Neural cell (in vitro differentiated cells): ENCODE measurements around the gene B3GALNT1. TPM values are rescaled to one million over a fixed set of nuclear protein-coding genes. Genes with fewer than 3 reads are reported as not detected.

ENCODE experiments used
- H2AFZ ChIP-seq: fragments of 200-600, 300-800 bp; sonication (generic), shearing (Covaris generic); 2 replicates; pipeline ENCODE4 v1.6.0; 2014; ENCODE audit warnings: low read depth, mild to moderate bottlenecking, antibody characterized with exemption, low read length, moderate library complexity
- H3F3A ChIP-seq: fragments of 200-600 bp; shearing (Covaris generic); 2 replicates; pipeline ENCODE4 v1.6.1; 2016; ENCODE audit warnings: mild to moderate bottlenecking, moderate library complexity, mixed read lengths, antibody characterized with exemption, low read length; ENCODE audit not compliant: insufficient read depth, poor library complexity, severe bottlenecking
- H3K27ac ChIP-seq: fragments of 200-600, 300-800 bp; sonication (generic), shearing (Covaris generic); 2 replicates; pipeline ENCODE4 v1.5.1; 2014; ENCODE audit warnings: mild to moderate bottlenecking, low read length, moderate library complexity
- H3K27me3 ChIP-seq: fragments of 300-800, 200-600 bp; sonication (generic), shearing (Covaris generic); 2 replicates; pipeline ENCODE4 v1.6.0; 2014; ENCODE audit warnings: mild to moderate bottlenecking, low read depth, low read length, moderate library complexity; ENCODE audit not compliant: insufficient read depth
- H3K36me3 ChIP-seq: fragments of 300-800, 200-600 bp; sonication (generic), shearing (Covaris generic); 2 replicates; pipeline ENCODE4 v1.5.1; 2014; ENCODE audit warnings: mild to moderate bottlenecking, antibody characterized with exemption, low read length, moderate library complexity; ENCODE audit not compliant: insufficient read depth
- H3K4me2 ChIP-seq: fragments of 300-800, 200-600 bp; sonication (generic), shearing (Covaris generic); 2 replicates; pipeline ENCODE4 v1.6.0; 2014; ENCODE audit warnings: mild to moderate bottlenecking, low read length
- H3K4me3 ChIP-seq: fragments of 300-800, 200-600 bp; sonication (generic), shearing (Covaris generic); 2 replicates; pipeline ENCODE4 v1.5.1; 2014; ENCODE audit warnings: mild to moderate bottlenecking, low read length, moderate library complexity
- H3K79me2 ChIP-seq: fragments of 200-600 bp; shearing (Covaris generic); replicated peaks from 2 replicates; pipeline ENCODE4 v1.6.0; 2014; ENCODE audit warnings: mild to moderate bottlenecking, low read length, moderate library complexity; ENCODE audit not compliant: insufficient read depth
- H3K9ac ChIP-seq: fragments of 300-800, 200-600 bp; sonication (generic), shearing (Covaris generic); 2 replicates; pipeline ENCODE4 v1.6.1; 2016; ENCODE audit warnings: mild to moderate bottlenecking, low read length, mixed read lengths
- H3K9me2 ChIP-seq: fragments of 200-600 bp; shearing (Covaris generic); 2 replicates; pipeline ENCODE4 v1.6.1; 2016; ENCODE audit warnings: mild to moderate bottlenecking, low read length, mixed read lengths; ENCODE audit not compliant: insufficient read depth
- H3K9me3 ChIP-seq: fragments of 200-600, 300-800 bp; sonication (generic), shearing (Covaris generic); 2 replicates; pipeline ENCODE4 v1.6.1; 2016; ENCODE audit warnings: mild to moderate bottlenecking, mixed run types, low read length, moderate library complexity, mixed read lengths
- H4K20me1 ChIP-seq: fragments of 200-600 bp; shearing (Covaris generic); 2 replicates; pipeline ENCODE4 v1.6.1; 2016; ENCODE audit warnings: mild to moderate bottlenecking, mixed run types; ENCODE audit not compliant: insufficient read depth
- CTCF ChIP-seq: fragments of 450-650 bp; IDR thresholded peaks from 2 replicates; pipeline ENCODE4 v1.5.1; 2014; ENCODE audit warnings: antibody characterized with exemption, mild to moderate bottlenecking, moderate library complexity; ENCODE audit not compliant: poor library complexity, severe bottlenecking
- EP300 ChIP-seq: fragments of 450-650 bp; conservative IDR thresholded peaks from 2 replicates; pipeline ENCODE4 v1.6.1; 2014; ENCODE audit warnings: antibody characterized with exemption, mild to moderate bottlenecking, moderate library complexity; ENCODE audit not compliant: poor library complexity, severe bottlenecking
- EZH2 ChIP-seq: fragments of 200-600, 300-800 bp; shearing (Covaris generic), sonication (generic); IDR thresholded peaks from 2 replicates; pipeline ENCODE4 v1.6.1; 2014; ENCODE audit warnings: antibody characterized with exemption, low read length, borderline replicate concordance, mild to moderate bottlenecking; ENCODE audit not compliant: insufficient read depth, poor library complexity, severe bottlenecking
- MXI1 ChIP-seq: fragments of 450-650 bp; conservative IDR thresholded peaks from 2 replicates; pipeline ENCODE4 v1.6.1; 2014; ENCODE audit warnings: antibody characterized with exemption, mild to moderate bottlenecking; ENCODE audit not compliant: poor library complexity, severe bottlenecking
- POLR2AphosphoS5 ChIP-seq: IDR thresholded peaks from 2 replicates; pipeline ENCODE4 v1.6.1; 2012
- RAD21 ChIP-seq: fragments of 450-650 bp; conservative IDR thresholded peaks from 2 replicates; pipeline ENCODE4 v1.6.1; 2014; ENCODE audit warnings: antibody characterized with exemption, mild to moderate bottlenecking, moderate library complexity
- REST ChIP-seq: IDR thresholded peaks from 2 replicates; pipeline ENCODE4 v1.6.1; 2012; ENCODE audit warnings: borderline replicate concordance
- SMC3 ChIP-seq: fragments of 450-650 bp; conservative IDR thresholded peaks from 2 replicates; pipeline ENCODE4 v1.6.1; 2014; ENCODE audit warnings: antibody characterized with exemption, mild to moderate bottlenecking, moderate library complexity; ENCODE audit not compliant: poor library complexity
- TAF1 ChIP-seq: IDR thresholded peaks from 2 replicates; pipeline ENCODE4 v1.6.1; 2012; ENCODE audit warnings: low read depth
- polyA plus RNA-seq: library from polyadenylated mRNA; depleted of rRNA; stranded (reverse); fragments of >200 nt; gene quantifications from 2 replicates; pipeline ENCODE4 v1.2.3, GENCODE V29; 2014

B3GALNT1 gene
- polyA plus RNA-seq, 1 donor from 2014 or later: 31.7 TPM

GRCh38 chr3:161150001-161150525, 44.9 kb upstream of the B3GALNT1 start:
- Histone ChIP-seq H3K36me3 (no peaks in the 10 kb centered on the region), H4K20me1 (no peaks in the 10 kb centered on the region), H3K9me2 (no peaks in the 10 kb centered on the region), H2AFZ (no peak overlapping the region), H3K9ac (no peak overlapping the region), H3K27me3 (no peaks in the 10 kb centered on the region), H3K4me3 (no peak overlapping the region), H3F3A (no peaks in the 10 kb centered on the region), H3K27ac (no peak overlapping the region), H3K79me2 (no peaks in the 10 kb centered on the region), H3K9me3 (no peaks in the 10 kb centered on the region), H3K4me2 (no peak overlapping the region)
- no peak for TF ChIP-seq SMC3
- TF ChIP-seq TAF1: no peak
- TF ChIP-seq EZH2: no peak
- no peak for TF ChIP-seq RAD21
- TF ChIP-seq EP300: no peak
- no peak for TF ChIP-seq MXI1
- no peak for TF ChIP-seq REST
- no peak for TF ChIP-seq CTCF
- no peak for TF ChIP-seq POLR2AphosphoS5

- Histone ChIP-seq H3K4me2 (no peak overlapping the region), H2AFZ (no peak overlapping the region), H3K27ac (no peak overlapping the region), H3K36me3 (no peaks in the 10 kb centered on the region), H3K4me3 (no peak overlapping the region), H3K9ac (no peak overlapping the region), H3K9me2 (no peaks in the 10 kb centered on the region), H3K9me3 (no peaks in the 10 kb centered on the region), H3K79me2 (no peaks in the 10 kb centered on the region), H3K27me3 (no peaks in the 10 kb centered on the region), H4K20me1 (no peaks in the 10 kb centered on the region), H3F3A (no peaks in the 10 kb centered on the region)
- no peak for TF ChIP-seq EZH2
- TF ChIP-seq SMC3: no peak
- no peak for TF ChIP-seq REST
- no peak for TF ChIP-seq TAF1
- no peak for TF ChIP-seq POLR2AphosphoS5
- no peak for TF ChIP-seq MXI1
- no peak for TF ChIP-seq RAD21
- no peak for TF ChIP-seq EP300
- no peak for TF ChIP-seq CTCF
These were observed 44.4 kb upstream of the B3GALNT1 start for GRCh38 chr3:161149529-161149928.
